H1 (cell line): ENCODE data around the gene SLC6A12.

Experiments used
- CEBPB ChIP-seq: IDR thresholded peaks from 2 replicates; pipeline ENCODE4 v1.6.1; 2012; ENCODE audit warnings: low read depth, low read length
- CTCF ChIP-seq, 3 experiments: IDR thresholded peaks; 1 replicate in 2 of 3; 2 replicates in 1 of 3; pipeline versions ENCODE4 v1.5.1 to v1.6.1; 2011; ENCODE audit warnings: low read length in 3 of 3, mild to moderate bottlenecking in 3 of 3, inconsistent platforms in 2 of 3, low read depth in 1 of 3, moderate library complexity in 1 of 3; ENCODE audit not compliant: insufficient read depth in 1 of 3; ENCODE audit errors: control extremely low read depth in 1 of 3
- JUND ChIP-seq: IDR thresholded peaks from 2 replicates; pipeline ENCODE4 v1.6.1; 2011; ENCODE audit warnings: mild to moderate bottlenecking, improper control_type of control experiment, low read length
- KDM1A ChIP-seq: fragments of 200-600, 300-600 bp; sonication (generic); IDR thresholded peaks from 2 replicates; pipeline ENCODE4 v1.7.1; 2016; ENCODE audit warnings: mild to moderate bottlenecking, low read length, borderline replicate concordance
- MAX ChIP-seq: IDR thresholded peaks from 2 replicates; pipeline ENCODE4 v1.6.1; 2012; ENCODE audit warnings: inconsistent platforms
- POLR2AphosphoS5 ChIP-seq: IDR thresholded peaks from 2 replicates; pipeline ENCODE4 v1.6.1; 2011; ENCODE audit warnings: low read depth, low read length
- RAD21 ChIP-seq, 2 experiments: IDR thresholded peaks in 1 of 2; conservative IDR thresholded peaks in 1 of 2; 2 replicates each; pipeline ENCODE4 v1.6.1; 2011; ENCODE audit warnings: low read depth in 2 of 2, low read length in 2 of 2, improper control_type of control experiment in 1 of 2, inconsistent platforms in 1 of 2, mild to moderate bottlenecking in 1 of 2, moderate library complexity in 1 of 2
- SIN3A ChIP-seq, 2 experiments: IDR thresholded peaks in 1 of 2; conservative IDR thresholded peaks in 1 of 2; 2 replicates each; pipeline ENCODE4 v1.6.1; 2011 to 2012; ENCODE audit warnings: low read length in 2 of 2, improper control_type of control experiment in 1 of 2, low read depth in 1 of 2, mild to moderate bottlenecking in 1 of 2
- SP4 ChIP-seq: IDR thresholded peaks from 2 replicates; pipeline ENCODE4 v1.6.1; 2012; ENCODE audit warnings: low read length, inconsistent platforms
- TAF7 ChIP-seq: optimal IDR thresholded peaks from 2 replicates; pipeline ENCODE3; 2011; ENCODE audit warnings: low read depth, mild to moderate bottlenecking, inconsistent platforms, low read length, moderate library complexity, borderline replicate concordance

GRCh38 chr12:262113-262512 lies 48.2 kb upstream of the SLC6A12 start:
- no peak for TF ChIP-seq SIN3A (conservative IDR thresholded peaks at IDR 0.05 in 1 of 2, IDR thresholded peaks at IDR 0.05 in 1 of 2; ENCODE audit: low read depth in 1 of 2, low read length in 2 of 2)
- TF ChIP-seq MAX: no peak
- TF ChIP-seq TAF7: no peak
- no peak for TF ChIP-seq JUND
- TF ChIP-seq POLR2AphosphoS5: no peak
- no peak for TF ChIP-seq KDM1A
- TF ChIP-seq SP4: no peak
- TF ChIP-seq CEBPB: no peak
- TF ChIP-seq RAD21 (IDR thresholded peaks at IDR 0.05 in 1 of 2, conservative IDR thresholded peaks at IDR 0.05 in 1 of 2; ENCODE audit: low read depth in 2 of 2, low read length in 2 of 2): no peak
- no peak for TF ChIP-seq CTCF (IDR thresholded peaks at IDR 0.05; ENCODE audit: control extremely low read depth in 1 of 3, insufficient read depth in 1 of 3, low read depth in 1 of 3, low read length in 3 of 3)
